Suprapubic skin (tissue), 4 donors: ENCODE measurements around the gene NGFR.

Experiments
- EP300 ChIP-seq: sonication (generic); formaldehyde crosslinking; IDR thresholded peaks from one replicate; pipeline ENCODE4 v1.6.1; 2017; ENCODE audit warnings: antibody characterized with exemption
- POLR2A ChIP-seq, 2 donors: fragments of 450-650 bp; IDR thresholded peaks; one replicate each; pipeline ENCODE4 v1.6.1; 2017; ENCODE audit warnings: antibody characterized with exemption in 2 of 2, mild to moderate bottlenecking in 2 of 2, moderate library complexity in 2 of 2
- POLR2AphosphoS5 ChIP-seq, 3 donors: sonication (generic); formaldehyde crosslinking; IDR thresholded peaks; one replicate each; pipeline ENCODE4 v1.6.1; 2017; ENCODE audit warnings: antibody characterized with exemption in 3 of 3
- TF ChIP-seq, protein P1 (sequence below), 2 donors: fragments of 200-600 bp in 1 of 2; fragments of 450-650 bp in 1 of 2; sonication (generic) in 1 of 2; IDR thresholded peaks; one replicate each; pipeline ENCODE4 v1.5.1; 2016 to 2019; ENCODE audit warnings: antibody characterized with exemption in 2 of 2, mild to moderate bottlenecking in 1 of 2, moderate library complexity in 1 of 2

- TF ChIP-seq, protein P1, sequence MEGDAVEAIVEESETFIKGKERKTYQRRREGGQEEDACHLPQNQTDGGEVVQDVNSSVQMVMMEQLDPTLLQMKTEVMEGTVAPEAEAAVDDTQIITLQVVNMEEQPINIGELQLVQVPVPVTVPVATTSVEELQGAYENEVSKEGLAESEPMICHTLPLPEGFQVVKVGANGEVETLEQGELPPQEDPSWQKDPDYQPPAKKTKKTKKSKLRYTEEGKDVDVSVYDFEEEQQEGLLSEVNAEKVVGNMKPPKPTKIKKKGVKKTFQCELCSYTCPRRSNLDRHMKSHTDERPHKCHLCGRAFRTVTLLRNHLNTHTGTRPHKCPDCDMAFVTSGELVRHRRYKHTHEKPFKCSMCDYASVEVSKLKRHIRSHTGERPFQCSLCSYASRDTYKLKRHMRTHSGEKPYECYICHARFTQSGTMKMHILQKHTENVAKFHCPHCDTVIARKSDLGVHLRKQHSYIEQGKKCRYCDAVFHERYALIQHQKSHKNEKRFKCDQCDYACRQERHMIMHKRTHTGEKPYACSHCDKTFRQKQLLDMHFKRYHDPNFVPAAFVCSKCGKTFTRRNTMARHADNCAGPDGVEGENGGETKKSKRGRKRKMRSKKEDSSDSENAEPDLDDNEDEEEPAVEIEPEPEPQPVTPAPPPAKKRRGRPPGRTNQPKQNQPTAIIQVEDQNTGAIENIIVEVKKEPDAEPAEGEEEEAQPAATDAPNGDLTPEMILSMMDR (IDR thresholded peaks at IDR 0.05): no peak
- TF ChIP-seq POLR2A (IDR thresholded peaks at IDR 0.05): no peak
- no peak for TF ChIP-seq EP300
- TF ChIP-seq POLR2AphosphoS5 (IDR thresholded peaks at IDR 0.05): no peak
Measured at GRCh38 chr17:49547566-49547965, 52.5 kb downstream of the NGFR start.
